Measurements from ENCODE around the gene AUTS2. TPM values are rescaled to one million over a fixed set of nuclear protein-coding genes. Genes with fewer than 3 reads are reported as not detected.

The AUTS2 gene
- total and polyA plus RNA-seq, 2 of the 8 experiments (the other 6 are each of a cell fraction or from before 2014, with no cell fraction given), result 25.9 to 101 TPM

GRCh38 chr7:70830426-70830825, 1232.2 kb downstream of the AUTS2 start:
- ChIA-PET POLR2A (ENCODE audit: partially characterized antibody) (interaction anchor here (0.6 kb wide), 1 partner anchor 470 kb away, joined by 3 read pairs; no protein-coding TSS in a partner anchor), CTCF (ENCODE audit: partially characterized antibody) (interaction anchor here (0.6 to 4.0 kb wide), 18 partner anchors 8 to 950 kb away, joined by 3 to 40 read pairs (median 5); no protein-coding TSS in a partner anchor)
- 93% methylated on average over 7 of the region's 7 CpGs; no CpG with 5 or more reads in 1 of the 2 experiments for WGBS, 2 experiments (ENCODE audit: extremely low coverage in 1 of 2, insufficient coverage in 1 of 2, insufficient read length in 1 of 2, insufficient replicate concordance in 2 of 2, low coverage in 1 of 2, low lambda C conversion rate in 2 of 2, missing lambda C conversion rate in 1 of 2)
- DNase-seq (ENCODE audit: low read depth in 1 of 2, low spot score in 2 of 2), result no peak
- Histone ChIP-seq H3K23me2 (ENCODE audit: low read depth, low read length) (no peaks in the 10 kb centered on the region), H3K4me1 (replicated peaks in 1 of 4; ENCODE audit: control insufficient read depth in 3 of 4, insufficient read depth in 4 of 4, low read length in 3 of 4) (peaks cover 0 to 7% (median 4%) of the 10 kb centered on the region in 4 experiments; a peak in 5 of 7 replicates), H2AFZ (ENCODE audit: low read length) (peak overlapping the region; percentile 54; the same call in 1 of the 2 replicates), H3K4me3 (ENCODE audit: extremely low read depth in 1 of 4, insufficient read depth in 2 of 4, low read depth in 3 of 4, low read length in 4 of 4) (no peak overlapping the region), H2BK15ac (ENCODE audit: low read length) (no peak overlapping the region), H2BK20ac (ENCODE audit: low read length) (peak overlapping the region; percentile 51; the same call in 1 of the 2 replicates), H2BK120ac (replicated peaks; ENCODE audit: low read depth, low read length) (no peak overlapping the region), H2BK5ac (ENCODE audit: low read depth, low read length) (no peak overlapping the region), H4K20me1 (replicated peaks in 1 of 2; ENCODE audit: control insufficient read depth in 1 of 2, insufficient read depth in 2 of 2, low read length in 2 of 2) (no peaks in the 10 kb centered on the region), H2AK5ac (ENCODE audit: low read depth, low read length) (no peak overlapping the region), H3K56ac (replicated peaks; ENCODE audit: insufficient read length, low read depth, low read length) (no peak overlapping the region), H3K4ac (replicated peaks; ENCODE audit: insufficient read length, low read depth, low read length) (no peak overlapping the region), H4K8ac (ENCODE audit: extremely low read depth, insufficient read depth, low read length) (no peak overlapping the region), H4K91ac (replicated peaks; ENCODE audit: insufficient read length, low read length) (no peak overlapping the region), H3K9me3 (ENCODE audit: insufficient read depth in 2 of 2, low read depth in 1 of 2, low read length in 1 of 2) (peaks cover 7 to 10% of the 10 kb centered on the region in 2 experiments), H4K5ac (ENCODE audit: insufficient read length, low read depth, low read length) (no peak overlapping the region), H3K4me2 (ENCODE audit: insufficient read depth in 1 of 2, low read depth in 2 of 2, low read length in 2 of 2) (0 out of 4 replicates have a peak overlapping the region, but pooled peaks of 1 of the 2 experiments have one; percentile 1), H3K79me1 (ENCODE audit: low read depth, low read length) (no peaks in the 10 kb centered on the region), H3K27ac (ENCODE audit: low read depth, low read length) (no peak overlapping the region), H3K79me2 (ENCODE audit: control insufficient read depth in 1 of 2, insufficient read depth in 2 of 2, low read length in 2 of 2) (no peaks in the 10 kb centered on the region), H2BK12ac (ENCODE audit: low read depth, low read length) (no peak overlapping the region), H3K27me3 (replicated peaks in 1 of 4; ENCODE audit: control insufficient read depth in 3 of 4, extremely low read depth in 1 of 4, insufficient read depth in 3 of 4, low read length in 3 of 4) (no peaks in the 10 kb centered on the region), H3K23ac (ENCODE audit: insufficient read length) (no peak overlapping the region), H3K14ac (ENCODE audit: insufficient read length) (no peak overlapping the region), H3K36me3 (ENCODE audit: control insufficient read depth in 2 of 4, insufficient read depth in 4 of 4, low read length in 3 of 4) (peaks cover 0 to 3% (median 0%) of the 10 kb centered on the region in 4 experiments; a peak in 2 of 8 replicates), H3K9ac (replicated peaks in 1 of 4; ENCODE audit: extremely low read depth in 1 of 4, low read depth in 3 of 4, low read length in 3 of 4) (no peak overlapping the region), H3K18ac (ENCODE audit: extremely low read depth, low read length) (peak overlapping the region; percentile 44; the same call in 1 of the 2 replicates)
- FAIRE-seq, result no peak
- TF ChIP-seq BACH1 (IDR thresholded peaks at IDR 0.05; ENCODE audit: low read length) (no peak), POU5F1 (IDR thresholded peaks at IDR 0.05; ENCODE audit: low read depth, low read length) (no peak), SIRT6 (IDR thresholded peaks at IDR 0.05; ENCODE audit: low read length) (no peak), EGR1 (IDR thresholded peaks at IDR 0.05; ENCODE audit: borderline replicate concordance, low read depth, low read length) (no peak), JUN (IDR thresholded peaks at IDR 0.05; ENCODE audit: low read depth, low read length) (no peak), KDM5A (IDR thresholded peaks at IDR 0.05; ENCODE audit: low read length) (no peak)
